T-helper 1 cell treated with Interleukin-12 subunit alpha and Interleukin-12 subunit beta and Interleukin-4 antibody, amounts not matched to agents 30 μg/mL and 1 μg/mL, for 36 hours (primary cell): ENCODE data around the gene LLGL2.
A peak's percentile ranks its signal among the peaks of the same experiment; 100 is the strongest.
"Not testable (repeated sequence)": the region's sequence is repeated elsewhere in the genome, so short reads cannot be mapped to it uniquely, and the experiment has no call there.

Experiments
- H3K27ac Mint-ChIP-seq: one replicate; pipeline ENCODE4 v1.8.0; 2021; ENCODE audit warnings: mild to moderate bottlenecking, mixed read lengths
- H3K27me3 Mint-ChIP-seq: one replicate; pipeline ENCODE4 v1.8.0; 2021; ENCODE audit warnings: low read depth, mixed read lengths
- H3K36me3 Mint-ChIP-seq: one replicate; pipeline ENCODE4 v1.8.0; 2021; ENCODE audit warnings: low read depth, mixed read lengths
- H3K4me1 Mint-ChIP-seq: one replicate; pipeline ENCODE4 v1.8.0; 2021; ENCODE audit warnings: low read depth, mixed read lengths
- H3K4me3 Mint-ChIP-seq: one replicate; pipeline ENCODE4 v1.8.0; 2021; ENCODE audit warnings: mild to moderate bottlenecking, moderate library complexity, mixed read lengths
- H3K9me3 Mint-ChIP-seq: one replicate; pipeline ENCODE4 v1.8.0; 2021; ENCODE audit warnings: mixed read lengths

The LLGL2 gene

DNA sequence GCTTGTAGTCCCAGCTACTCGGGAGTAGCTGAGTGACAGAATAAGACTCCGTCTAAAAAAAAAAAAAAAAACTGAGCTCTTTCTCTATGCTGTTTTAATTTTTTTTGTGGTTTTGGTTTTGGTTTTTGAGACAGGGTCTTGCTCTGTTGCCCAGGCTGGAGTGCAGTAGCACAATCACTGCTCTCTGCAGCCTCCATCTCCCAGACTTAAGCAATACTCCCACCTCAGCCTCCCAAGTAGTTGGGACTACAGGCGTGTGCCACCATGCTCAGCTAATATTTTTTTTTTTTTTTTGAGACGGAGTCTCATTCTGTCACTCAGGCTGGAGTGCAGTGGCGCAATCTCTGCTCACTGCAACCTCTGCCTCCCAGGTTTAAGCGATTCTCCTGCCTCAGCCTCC, 57.7 kb downstream of the LLGL2 start:
- H3K4me1 Mint-ChIP-seq, H3K27ac Mint-ChIP-seq: not testable (repeated sequence)
- H3K27me3 Mint-ChIP-seq: peaks cover 39% of the 10 kb centered on the region

DNA sequence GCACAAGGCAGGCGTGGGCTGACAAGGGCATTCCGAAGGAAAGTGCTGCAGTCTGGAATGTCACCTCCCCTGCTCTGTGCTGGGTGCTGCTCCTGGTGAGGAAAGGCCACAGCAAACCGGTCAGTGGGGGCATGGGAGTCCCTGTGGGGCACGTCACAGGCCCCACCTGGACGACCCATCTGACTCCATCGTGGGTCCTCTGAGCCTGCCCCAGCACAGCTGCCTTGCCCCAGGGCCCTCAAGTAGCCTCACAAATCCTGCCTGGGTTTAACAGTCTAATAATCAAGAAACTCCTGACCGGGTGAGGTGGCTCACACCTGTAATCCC, 59.3 kb downstream of the LLGL2 start:
- peaks cover 3% of the 10 kb centered on the region for H3K9me3 Mint-ChIP-seq
- H3K27ac Mint-ChIP-seq: no peak overlapping the region
- no peaks in the 10 kb centered on the region for H3K36me3 Mint-ChIP-seq
- peaks cover 8% of the 10 kb centered on the region for H3K4me1 Mint-ChIP-seq
- no peak overlapping the region for H3K4me3 Mint-ChIP-seq
- peaks cover 39% of the 10 kb centered on the region for H3K27me3 Mint-ChIP-seq

More for the DNA sequence above, 57.7 kb downstream of the LLGL2 start:
- H3K9me3 Mint-ChIP-seq, H3K36me3 Mint-ChIP-seq, H3K4me3 Mint-ChIP-seq: not testable (repeated sequence)

DNA sequence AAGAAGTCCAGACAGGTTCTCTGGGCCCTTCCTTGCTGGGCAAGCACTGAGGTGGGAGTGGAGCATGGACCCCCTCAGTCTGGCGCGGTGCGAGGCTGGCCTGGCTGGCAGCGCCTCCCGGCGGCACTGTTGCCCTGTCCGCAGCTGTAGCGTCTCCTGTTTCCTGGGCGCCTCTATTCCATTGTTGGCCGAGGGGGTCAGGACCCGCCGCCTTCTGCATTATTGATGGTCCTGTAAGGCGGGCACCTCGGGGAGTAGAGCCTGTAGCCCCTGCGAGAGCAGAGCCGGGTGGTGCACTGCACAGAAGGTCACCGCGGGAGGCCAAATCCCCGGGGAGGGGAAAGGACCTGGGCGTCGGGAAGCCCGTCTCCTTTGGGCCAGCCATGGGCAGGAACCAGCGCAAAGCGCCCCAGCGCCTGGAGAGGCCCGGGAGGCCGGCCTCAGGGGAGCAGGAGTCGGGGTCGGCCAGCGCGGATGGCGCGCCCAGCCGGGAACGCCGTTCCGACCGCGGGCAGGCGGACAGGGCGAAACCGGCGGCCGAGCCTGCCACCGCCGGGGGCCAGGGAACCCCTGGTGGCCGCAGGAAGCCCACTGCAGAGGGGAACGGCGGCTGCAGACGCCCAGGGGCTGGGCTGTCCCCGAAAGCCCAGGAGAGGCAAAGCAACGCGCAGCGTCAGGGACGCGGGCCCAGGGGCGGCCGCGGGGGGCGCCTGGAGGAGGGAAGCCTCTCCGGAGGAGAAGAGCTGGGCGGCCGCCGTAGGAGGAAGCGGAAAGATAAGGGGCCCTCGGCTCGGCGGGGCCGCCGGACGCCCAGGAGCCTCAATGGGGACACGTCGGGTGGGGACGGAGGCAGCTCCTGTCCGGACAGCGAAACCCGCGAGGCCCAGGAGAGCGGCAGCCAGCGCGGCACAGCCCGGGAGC, 62.4 kb downstream of the LLGL2 start, which contains the start of gene MYO15B:
TSS of gene MYO15B (plus strand) at position 126 of the 921 bp plus-strand sequence. CDS start at position 384, 258 bp downstream.
- Mint-ChIP-seq H3K4me3 (peak within 1 kb of the TSS; percentile 51), H3K36me3 (no peaks in the 10 kb centered on the region), H3K27ac (peak within 1 kb of the TSS; percentile 55), H3K27me3 (peaks cover 30% of the 10 kb centered on the region), H3K9me3 (no peaks in the 10 kb centered on the region), H3K4me1 (peaks cover 7% of the 10 kb centered on the region)

DNA sequence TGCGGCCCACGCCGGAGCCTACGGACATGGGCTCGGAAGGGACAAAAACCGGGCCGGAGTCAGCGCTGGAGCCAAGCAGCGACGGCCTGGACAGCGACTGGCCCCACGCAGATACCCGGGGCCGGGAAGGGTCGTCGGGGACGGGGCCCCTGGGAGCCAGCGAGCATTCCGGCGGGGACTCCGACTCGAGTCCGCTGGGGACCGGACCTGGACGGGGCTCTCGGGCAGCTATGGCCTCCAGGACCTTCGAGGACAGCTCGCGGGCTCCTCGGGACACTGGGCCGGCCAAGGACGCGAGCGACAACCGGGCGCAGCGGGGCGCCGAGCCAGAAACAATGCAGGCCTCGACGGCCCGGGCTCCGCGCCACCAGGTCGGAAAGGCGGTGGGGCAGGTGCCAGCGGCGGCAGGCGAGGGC, 63.1 kb downstream of the LLGL2 start:
- Mint-ChIP-seq H3K4me3 (peak overlapping the region; percentile 51), H3K4me1 (peaks cover 7% of the 10 kb centered on the region), H3K36me3 (no peaks in the 10 kb centered on the region), H3K27ac (no peak overlapping the region), H3K27me3 (peaks cover 30% of the 10 kb centered on the region), H3K9me3 (no peaks in the 10 kb centered on the region)

DNA sequence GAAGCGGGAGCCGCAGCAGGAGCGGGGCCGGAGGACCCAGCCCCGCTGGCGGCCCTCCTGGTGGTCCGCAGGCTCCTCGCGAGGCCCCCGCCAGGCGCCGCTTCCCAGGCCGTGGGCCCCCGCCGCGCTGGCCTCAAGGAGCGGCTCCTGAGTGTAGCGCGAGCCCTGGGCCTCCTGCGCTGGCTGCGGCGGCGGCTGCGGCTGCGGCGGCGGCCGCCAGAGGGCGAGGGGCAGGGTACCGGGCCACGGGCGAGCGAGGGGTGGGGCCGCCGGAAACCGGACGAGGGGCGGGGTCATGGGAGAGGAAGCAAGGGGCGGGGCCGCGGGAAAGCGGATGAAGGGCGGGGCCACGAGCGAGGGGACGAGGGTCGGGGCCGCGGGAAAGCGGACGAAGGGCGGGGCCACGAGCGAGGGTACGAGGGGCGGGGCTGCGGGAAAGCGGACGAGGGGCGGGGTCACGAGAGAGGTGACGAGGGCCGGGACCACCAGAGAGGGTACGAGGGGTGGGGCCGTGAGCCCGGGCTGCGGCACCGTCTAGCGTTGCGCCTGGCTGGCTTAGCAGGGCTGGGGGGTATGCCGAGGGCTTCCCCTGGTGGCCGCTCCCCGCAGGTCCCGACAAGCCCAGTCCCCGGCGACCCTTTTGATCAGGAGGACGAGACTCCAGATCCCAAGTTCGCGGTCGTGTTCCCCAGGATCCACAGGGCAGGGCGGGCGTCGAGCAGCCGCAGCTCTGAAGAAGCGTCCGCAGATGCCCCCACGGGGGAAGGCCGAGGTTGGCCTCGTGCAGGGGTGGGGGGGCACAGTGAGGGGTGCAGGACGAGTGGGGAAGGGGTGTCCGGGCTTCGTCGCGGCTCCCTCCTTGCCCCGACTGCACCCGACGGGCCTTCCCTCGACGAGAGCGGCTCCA, 63.8 kb downstream of the LLGL2 start:
- H3K27me3 Mint-ChIP-seq: peaks cover 28% of the 10 kb centered on the region
- H3K4me3 Mint-ChIP-seq: peak overlapping the region; percentile 76
- peak overlapping the region; percentile 62 for H3K27ac Mint-ChIP-seq
- H3K9me3 Mint-ChIP-seq: no peaks in the 10 kb centered on the region
- no peaks in the 10 kb centered on the region for H3K36me3 Mint-ChIP-seq
- H3K4me1 Mint-ChIP-seq: peaks cover 7% of the 10 kb centered on the region

DNA sequence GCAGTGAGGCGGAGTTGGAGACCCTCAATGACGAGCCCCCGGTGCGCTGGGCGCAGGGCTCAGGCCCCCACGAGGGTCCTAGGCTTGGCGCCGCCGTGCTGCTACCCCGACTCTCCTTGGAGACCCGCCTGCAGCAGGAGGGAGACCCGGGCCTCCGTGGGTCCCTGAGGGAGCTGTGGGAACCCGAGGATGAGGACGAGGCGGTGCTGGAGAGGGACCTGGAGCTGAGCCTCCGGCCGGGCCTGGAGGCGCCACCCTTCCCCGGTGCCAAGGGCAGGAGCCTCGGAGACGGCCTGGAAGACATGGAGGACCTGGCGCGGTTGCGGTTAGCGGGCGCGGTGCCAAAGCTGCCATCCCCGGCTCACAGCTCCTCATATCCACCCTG, 64.4 kb downstream of the LLGL2 start:
- no peak overlapping the region for H3K27ac Mint-ChIP-seq
- H3K36me3 Mint-ChIP-seq: no peaks in the 10 kb centered on the region
- H3K27me3 Mint-ChIP-seq: peaks cover 24% of the 10 kb centered on the region
- H3K9me3 Mint-ChIP-seq: no peaks in the 10 kb centered on the region
- no peak overlapping the region for H3K4me3 Mint-ChIP-seq
- H3K4me1 Mint-ChIP-seq: peaks cover 7% of the 10 kb centered on the region

DNA sequence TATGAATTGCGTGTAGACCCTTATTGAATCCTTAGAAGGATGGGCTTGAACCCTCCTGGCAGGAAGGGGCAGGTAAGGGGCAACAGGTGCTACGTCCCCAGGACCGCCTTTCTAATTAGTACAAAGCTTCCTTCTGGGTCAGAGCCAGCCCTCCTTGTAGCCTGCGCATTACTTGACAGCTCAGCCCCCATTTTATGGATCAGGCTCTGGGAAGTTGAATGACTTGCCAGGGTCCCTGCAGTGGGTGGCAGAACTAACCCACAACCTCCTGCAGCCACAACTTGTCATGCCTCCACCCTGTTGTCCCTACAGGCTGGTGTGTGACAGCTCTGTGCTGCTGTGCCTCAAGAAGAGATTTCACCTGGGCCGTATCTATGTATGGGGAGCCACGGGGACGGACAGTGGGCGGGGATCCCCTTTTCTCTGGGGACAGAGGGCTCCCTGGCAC, 64.8 kb downstream of the LLGL2 start:
- Mint-ChIP-seq H3K4me1 (peaks cover 7% of the 10 kb centered on the region), H3K27ac (no peak overlapping the region), H3K27me3 (peaks cover 22% of the 10 kb centered on the region), H3K4me3 (no peak overlapping the region), H3K9me3 (no peaks in the 10 kb centered on the region), H3K36me3 (no peaks in the 10 kb centered on the region)

DNA sequence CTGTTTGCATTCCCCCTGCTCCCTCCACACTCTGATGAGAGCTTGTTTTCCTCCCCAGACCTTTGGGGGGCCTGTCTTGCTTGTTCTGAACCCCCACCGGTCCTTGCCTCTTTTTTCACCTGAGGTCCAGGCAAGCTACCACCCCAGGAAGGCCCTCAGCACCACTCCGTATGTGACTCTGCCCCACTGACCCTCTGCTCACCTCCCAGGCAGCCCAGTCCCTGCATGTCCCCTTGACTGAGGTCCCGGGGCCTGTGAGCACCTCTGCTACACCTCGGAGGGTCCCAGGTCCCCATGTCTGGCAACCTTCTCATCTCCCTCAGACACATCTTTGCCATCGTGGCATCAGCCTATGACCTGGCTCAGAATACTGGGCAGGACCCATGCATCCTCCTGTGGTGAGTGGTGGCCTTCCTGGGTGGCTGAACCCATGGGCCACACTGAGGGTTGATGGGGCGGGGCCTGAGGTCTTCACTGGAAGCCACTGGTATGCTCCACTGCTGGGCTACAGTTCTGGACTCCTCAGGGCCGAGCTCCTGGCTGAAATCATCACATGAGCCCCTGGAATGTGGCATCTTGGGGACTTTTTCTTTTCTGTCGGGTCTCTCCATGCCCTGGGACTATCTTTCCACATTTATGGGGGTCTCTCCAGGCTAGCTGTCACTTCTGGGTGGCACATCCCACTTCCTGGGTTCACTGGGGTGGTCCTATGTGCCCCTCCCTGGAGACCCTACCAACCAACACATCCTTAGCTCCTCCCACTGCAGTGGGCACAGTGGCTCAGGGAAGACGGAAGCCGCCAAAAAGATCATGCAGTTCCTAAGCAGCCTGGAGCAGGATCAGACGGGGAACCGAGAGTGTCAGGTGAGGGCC, 65.6 kb downstream of the LLGL2 start:
- Mint-ChIP-seq H3K27ac (peak overlapping the region; percentile 13), H3K36me3 (no peaks in the 10 kb centered on the region), H3K9me3 (no peaks in the 10 kb centered on the region), H3K4me3 (peak overlapping the region; percentile 41), H3K27me3 (peaks cover 14% of the 10 kb centered on the region), H3K4me1 (peaks cover 7% of the 10 kb centered on the region)

DNA sequence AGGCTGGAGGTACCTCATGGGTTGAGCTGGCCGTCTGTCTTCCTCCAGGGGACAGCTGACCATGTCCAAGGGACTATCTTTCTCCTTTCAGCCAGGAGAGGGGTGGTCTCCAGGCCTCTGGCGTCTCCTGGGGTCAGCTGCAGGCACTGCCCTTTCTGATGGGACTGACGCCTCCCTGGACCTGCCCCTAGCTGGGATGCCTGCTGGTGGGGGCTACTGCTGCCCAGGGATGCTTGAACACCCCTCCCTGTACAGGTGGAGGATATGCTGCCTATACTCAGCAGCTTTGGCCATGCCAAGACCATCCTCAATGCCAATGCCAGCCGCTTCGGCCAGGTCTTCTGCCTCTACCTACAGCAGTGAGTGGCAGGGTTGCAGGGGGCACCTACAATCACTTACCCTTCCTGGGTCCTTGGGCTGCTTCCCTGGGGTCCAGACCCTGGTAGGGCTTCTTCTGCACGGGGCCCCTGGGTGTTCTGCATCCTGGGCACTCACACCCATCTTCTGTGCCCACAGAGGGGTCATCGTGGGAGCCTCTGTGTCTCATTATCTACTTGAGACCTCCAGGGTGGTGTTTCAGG, 66.3 kb downstream of the LLGL2 start:
- Mint-ChIP-seq H3K4me3 (no peak overlapping the region), H3K9me3 (no peaks in the 10 kb centered on the region), H3K27me3 (peaks cover 7% of the 10 kb centered on the region), H3K4me1 (peaks cover 7% of the 10 kb centered on the region), H3K36me3 (no peaks in the 10 kb centered on the region), H3K27ac (no peak overlapping the region)

DNA sequence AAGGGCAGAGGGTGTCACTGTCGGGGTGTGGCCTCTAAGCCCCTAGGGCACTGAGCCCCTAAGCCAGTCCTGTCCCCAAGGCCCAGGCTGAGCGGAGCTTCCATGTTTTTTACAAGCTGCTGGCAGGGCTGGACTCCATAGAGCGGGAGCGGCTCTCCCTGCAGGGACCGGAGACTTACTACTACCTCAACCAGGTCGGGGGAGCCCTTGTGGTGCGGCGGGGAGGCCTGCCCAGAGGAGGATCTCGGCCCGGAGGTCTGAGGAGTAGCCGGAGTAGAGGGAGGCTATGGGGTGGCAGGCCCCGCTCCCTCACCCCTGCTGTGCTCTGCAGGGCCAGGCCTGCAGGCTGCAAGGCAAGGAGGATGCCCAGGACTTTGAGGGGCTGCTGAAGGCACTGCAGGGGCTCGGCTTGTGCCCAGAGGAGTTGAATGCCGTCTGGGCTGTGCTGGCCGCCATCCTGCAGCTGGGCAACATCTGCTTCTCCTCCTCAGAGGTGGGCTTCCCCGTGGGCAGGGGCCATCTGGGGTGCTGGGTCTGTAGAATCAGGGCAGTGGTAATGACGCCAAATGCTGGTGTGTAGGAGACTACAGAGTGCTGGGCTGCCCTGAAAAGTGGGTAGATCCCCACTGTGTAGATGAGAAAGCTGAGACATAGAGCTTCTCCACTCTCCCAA, 67.0 kb downstream of the LLGL2 start:
- no peak overlapping the region for H3K27ac Mint-ChIP-seq
- no peak overlapping the region for H3K4me3 Mint-ChIP-seq
- H3K9me3 Mint-ChIP-seq: no peaks in the 10 kb centered on the region
- H3K4me1 Mint-ChIP-seq: peaks cover 5% of the 10 kb centered on the region
- H3K27me3 Mint-ChIP-seq: peaks cover under 1% of the 10 kb centered on the region
- no peaks in the 10 kb centered on the region for H3K36me3 Mint-ChIP-seq

DNA sequence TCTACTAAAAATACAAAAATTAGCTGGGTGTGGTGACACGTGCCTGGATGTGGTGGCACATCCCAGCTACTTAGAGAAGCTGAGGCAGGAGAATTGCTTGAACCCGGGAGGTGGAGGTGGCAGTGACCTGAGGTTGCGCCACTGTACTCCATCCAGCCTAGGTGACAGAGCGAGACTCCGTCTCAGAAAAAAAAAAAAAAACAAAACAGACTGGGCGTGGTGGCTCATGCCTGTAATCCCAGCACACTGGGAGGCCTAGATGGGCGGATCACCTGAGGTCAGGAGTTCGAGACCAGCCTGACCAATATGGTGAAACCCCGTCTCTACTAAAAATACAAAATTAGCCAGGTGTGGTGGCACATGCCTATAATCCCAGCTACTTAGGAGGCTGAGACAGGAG, 67.9 kb downstream of the LLGL2 start:
- H3K27ac Mint-ChIP-seq, H3K27me3 Mint-ChIP-seq, H3K4me3 Mint-ChIP-seq, H3K36me3 Mint-ChIP-seq, H3K9me3 Mint-ChIP-seq, H3K4me1 Mint-ChIP-seq: not testable (repeated sequence)

DNA sequence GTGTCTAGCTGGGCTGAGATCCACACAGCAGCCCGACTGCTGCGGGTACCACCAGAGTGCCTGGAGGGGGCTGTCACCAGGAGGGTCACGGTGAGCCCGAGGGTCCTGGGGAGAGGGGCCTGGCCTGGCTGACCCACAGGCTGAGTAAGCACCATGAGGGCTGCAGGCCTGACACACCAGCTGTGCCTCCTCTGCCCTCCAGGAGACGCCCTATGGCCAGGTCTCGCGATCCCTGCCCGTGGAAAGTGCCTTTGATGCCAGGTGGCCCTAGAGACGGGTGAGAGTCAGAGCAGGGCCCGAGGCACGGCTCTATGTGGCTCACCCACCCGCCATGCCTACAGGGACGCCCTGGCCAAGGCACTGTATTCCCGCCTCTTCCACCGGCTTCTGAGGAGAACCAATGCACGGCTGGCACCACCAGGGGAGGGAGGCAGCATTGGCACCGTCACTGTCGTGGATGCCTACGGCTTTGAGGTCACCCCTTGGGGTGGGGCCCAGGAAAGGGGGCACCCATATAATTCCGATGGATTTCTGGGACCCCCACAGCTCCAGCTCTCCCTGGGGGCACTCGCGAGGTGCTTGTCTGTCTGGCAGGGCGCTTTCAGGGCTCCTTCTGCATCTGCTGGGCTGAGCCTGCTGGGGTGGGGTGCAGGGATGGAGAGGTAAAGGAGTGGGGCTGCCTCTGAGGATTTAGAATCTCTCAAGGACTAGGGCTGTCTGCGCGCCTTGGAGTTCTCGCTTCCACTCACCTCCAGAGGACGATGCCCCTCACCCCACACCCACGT, 69.2 kb downstream of the LLGL2 start:
- H3K27me3 Mint-ChIP-seq: no peaks in the 10 kb centered on the region
- H3K9me3 Mint-ChIP-seq: no peaks in the 10 kb centered on the region
- no peaks in the 10 kb centered on the region for H3K36me3 Mint-ChIP-seq
- H3K4me1 Mint-ChIP-seq: peaks cover 3% of the 10 kb centered on the region
- H3K27ac Mint-ChIP-seq: no peak overlapping the region
- no peak overlapping the region for H3K4me3 Mint-ChIP-seq
